WI38 (cell line): ENCODE measurements around the gene TNIP3.

Source experiments
- H3K4me3 ChIP-seq: 2 replicates; pipeline ENCODE4 v1.5.1; 2011; ENCODE audit warnings: low read depth, mild to moderate bottlenecking, control low read depth, low read length
- CTCF ChIP-seq: IDR thresholded peaks from 2 replicates; pipeline ENCODE4 v1.5.1; 2012; ENCODE audit warnings: low read depth, mild to moderate bottlenecking, control low read depth, low read length

The TNIP3 gene

GRCh38 chr4:121119715-121120114 lies 44.4 kb downstream of the TNIP3 start:
- H3K4me3 ChIP-seq: no peak overlapping the region
- no peak for TF ChIP-seq CTCF

- no peak for TF ChIP-seq CTCF
- no peak overlapping the region for H3K4me3 ChIP-seq
Measured at GRCh38 chr4:121118344-121118743, 45.8 kb downstream of the TNIP3 start.

- TF ChIP-seq CTCF: no peak
- H3K4me3 ChIP-seq: no peak overlapping the region
Measured at GRCh38 chr4:121114756-121115155, 49.4 kb downstream of the TNIP3 start.

GRCh38 chr4:121112530-121112929 lies 51.6 kb downstream of the TNIP3 start:
- H3K4me3 ChIP-seq: no peak overlapping the region
- peak; percentile 11; the same call in 1 of the 2 replicates for TF ChIP-seq CTCF

GRCh38 chr4:121108557-121108956 lies 55.6 kb downstream of the TNIP3 start:
- TF ChIP-seq CTCF: no peak
- no peak overlapping the region for H3K4me3 ChIP-seq

GRCh38 chr4:121107507-121107906 lies 56.6 kb downstream of the TNIP3 start:
- TF ChIP-seq CTCF: no peak
- no peak overlapping the region for H3K4me3 ChIP-seq

GRCh38 chr4:121100093-121100775 lies 63.9 kb downstream of the TNIP3 start:
- H3K4me3 ChIP-seq: no peak overlapping the region
- TF ChIP-seq CTCF: no peak
